Stimulated activated naive B cell treated with anti-CD40 and anti-IgM and Interleukin-4, amounts not matched to agents 10 μg/mL and 1 μg/mL and 100 μg/mL, for 72 hours (primary cell): ENCODE measurements around the gene LIMD2.
A peak's percentile ranks its signal among the peaks of the same experiment; 100 is the strongest.

Source experiments
- ATAC-seq, 2 donors: fragments of 150-1000 bp; cut with Tn5 transposase; replicated peaks; 2 replicates each; pipeline ENCODE4 v1.10.0; 2021; ENCODE audit warnings: moderate library complexity in 1 of 2
- DNase-seq: peaks from one replicate; pipeline ENCODE4 v3.0.0; 2021
- H3K27ac Mint-ChIP-seq: one replicate; pipeline ENCODE4 v1.8.0; 2022; ENCODE audit warnings: mild to moderate bottlenecking, mixed read lengths
- H3K27me3 Mint-ChIP-seq, 2 donors: one replicate each; pipeline ENCODE4 v1.8.0; 2022; ENCODE audit warnings: mixed read lengths in 2 of 2
- H3K36me3 Mint-ChIP-seq, 2 donors: one replicate each; pipeline ENCODE4 v1.8.0; 2022; ENCODE audit warnings: mixed read lengths in 2 of 2, mild to moderate bottlenecking in 1 of 2
- H3K4me1 Mint-ChIP-seq, 2 donors: one replicate each; pipeline ENCODE4 v1.8.0; 2022; ENCODE audit warnings: mixed read lengths in 2 of 2, mild to moderate bottlenecking in 1 of 2
- H3K4me3 Mint-ChIP-seq, 2 donors: one replicate each; pipeline ENCODE4 v1.8.0; 2022; ENCODE audit warnings: mild to moderate bottlenecking in 2 of 2, mixed read lengths in 2 of 2, moderate library complexity in 1 of 2
- H3K9me3 Mint-ChIP-seq, 2 donors: one replicate each; pipeline ENCODE4 v1.8.0; 2022; ENCODE audit warnings: mixed read lengths in 2 of 2, mild to moderate bottlenecking in 1 of 2

Gene LIMD2

GRCh38 chr17:63696381-63696961 is 3.5 kb downstream of the LIMD2 start:
- peak; percentile 46 for DNase-seq
- no peaks in the 10 kb centered on the region for H3K9me3 Mint-ChIP-seq
- peak in 1 of 2 donors; percentile 2 for ATAC-seq
- peak overlapping the region; percentile 97 for H3K27ac Mint-ChIP-seq
- H3K4me3 Mint-ChIP-seq = peak overlapping the region; percentile 95
- peaks cover 38 to 64% of the 10 kb centered on the region in 2 donors for H3K4me1 Mint-ChIP-seq
- H3K36me3 Mint-ChIP-seq = peaks cover 46 to 65% of the 10 kb centered on the region in 2 donors
- no peaks in the 10 kb centered on the region for H3K27me3 Mint-ChIP-seq

DNA sequence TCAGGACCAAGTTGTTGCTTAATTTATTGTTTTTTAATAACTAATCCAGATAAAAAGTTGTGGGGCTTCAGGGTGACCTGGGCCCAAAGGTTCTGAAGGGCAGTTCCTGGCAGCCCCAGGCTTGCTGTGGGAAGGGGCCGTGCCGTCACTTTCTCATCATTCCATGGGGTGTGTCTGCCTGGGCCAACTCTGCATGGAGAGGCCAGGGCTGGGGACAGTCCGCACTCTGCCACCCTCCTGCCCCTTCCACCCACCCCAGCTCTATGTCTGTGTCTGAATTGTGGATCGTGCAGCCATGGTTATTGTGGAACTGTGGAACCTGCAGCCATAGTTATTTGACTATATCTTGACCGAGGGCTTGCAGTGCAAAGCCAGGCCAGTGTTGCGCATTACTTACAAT is 4.0 kb downstream of the LIMD2 start:
- Mint-ChIP-seq H3K4me1 (peaks cover 34 to 61% of the 10 kb centered on the region in 2 donors), H3K27me3 (no peaks in the 10 kb centered on the region), H3K9me3 (no peaks in the 10 kb centered on the region), H3K27ac (peak overlapping the region; percentile 97), H3K36me3 (peaks cover 46 to 63% of the 10 kb centered on the region in 2 donors), H3K4me3 (peak overlapping the region; percentile 95)
- no peak for DNase-seq
- no peak for ATAC-seq

- ATAC-seq (no peak), DNase-seq (no peak)
- Mint-ChIP-seq H3K27ac (peak overlapping the region; percentile 97), H3K27me3 (no peaks in the 10 kb centered on the region), H3K4me1 (peaks cover 34 to 62% of the 10 kb centered on the region in 2 donors), H3K9me3 (no peaks in the 10 kb centered on the region), H3K36me3 (peaks cover 47 to 69% of the 10 kb centered on the region in 2 donors), H3K4me3 (peak overlapping the region; percentile 57 to 66)
Observed at GRCh38 chr17:63694950-63695773, 4.8 kb downstream of the LIMD2 start.

DNA sequence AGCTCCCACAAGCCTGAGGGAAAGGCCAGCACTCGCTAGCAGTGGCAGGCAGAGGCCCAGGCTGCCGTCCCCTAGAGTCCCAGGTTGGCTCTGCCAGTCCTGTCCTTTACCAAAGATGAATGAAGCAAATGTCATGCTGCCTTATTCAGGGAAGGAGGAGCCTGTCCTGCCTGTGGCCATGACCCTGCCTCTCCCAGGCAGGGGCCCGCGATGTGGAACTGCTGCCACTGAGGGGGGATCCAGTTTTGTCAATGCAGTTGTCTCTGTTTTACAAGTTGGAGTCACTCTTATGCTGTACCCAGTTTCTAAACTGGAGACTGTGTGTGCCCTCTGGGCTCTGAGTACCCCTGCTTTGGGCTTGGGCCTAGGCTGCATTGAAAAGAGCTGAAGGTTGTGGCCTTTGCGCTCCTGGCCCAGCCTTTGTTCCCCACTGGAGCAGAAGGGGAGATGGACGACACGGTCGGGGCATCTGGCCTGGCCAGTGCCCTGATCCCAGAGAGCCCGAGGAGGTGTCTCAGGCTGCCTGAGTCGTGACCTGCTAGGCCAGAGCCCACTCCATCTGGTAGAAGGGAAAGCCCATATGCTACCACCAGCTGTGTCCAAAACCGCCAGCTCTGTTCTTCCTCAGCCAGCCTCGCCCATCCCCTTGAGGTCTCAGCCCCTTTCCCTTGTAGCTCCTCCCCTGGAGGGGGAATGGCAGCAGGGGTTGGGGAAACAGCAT is 5.5 kb downstream of the LIMD2 start:
- DNase-seq (no peak), ATAC-seq (no peak)
- H3K27ac Mint-ChIP-seq = peak overlapping the region; percentile 97
- peaks cover 34 to 62% of the 10 kb centered on the region in 2 donors for H3K4me1 Mint-ChIP-seq
- no peaks in the 10 kb centered on the region for H3K27me3 Mint-ChIP-seq
- H3K36me3 Mint-ChIP-seq = peaks cover 48 to 75% of the 10 kb centered on the region in 2 donors
- H3K9me3 Mint-ChIP-seq = no peaks in the 10 kb centered on the region
- H3K4me3 Mint-ChIP-seq = no peak overlapping the region

GRCh38 chr17:63693411-63694113 is 6.4 kb downstream of the LIMD2 start:
- Mint-ChIP-seq H3K4me3 (no peak overlapping the region), H3K36me3 (peaks cover 48 to 82% of the 10 kb centered on the region in 2 donors), H3K27ac (peak overlapping the region; percentile 97), H3K27me3 (no peaks in the 10 kb centered on the region), H3K4me1 (peaks cover 34 to 62% of the 10 kb centered on the region in 2 donors), H3K9me3 (no peaks in the 10 kb centered on the region)
- no peak for DNase-seq
- no peak for ATAC-seq

DNA sequence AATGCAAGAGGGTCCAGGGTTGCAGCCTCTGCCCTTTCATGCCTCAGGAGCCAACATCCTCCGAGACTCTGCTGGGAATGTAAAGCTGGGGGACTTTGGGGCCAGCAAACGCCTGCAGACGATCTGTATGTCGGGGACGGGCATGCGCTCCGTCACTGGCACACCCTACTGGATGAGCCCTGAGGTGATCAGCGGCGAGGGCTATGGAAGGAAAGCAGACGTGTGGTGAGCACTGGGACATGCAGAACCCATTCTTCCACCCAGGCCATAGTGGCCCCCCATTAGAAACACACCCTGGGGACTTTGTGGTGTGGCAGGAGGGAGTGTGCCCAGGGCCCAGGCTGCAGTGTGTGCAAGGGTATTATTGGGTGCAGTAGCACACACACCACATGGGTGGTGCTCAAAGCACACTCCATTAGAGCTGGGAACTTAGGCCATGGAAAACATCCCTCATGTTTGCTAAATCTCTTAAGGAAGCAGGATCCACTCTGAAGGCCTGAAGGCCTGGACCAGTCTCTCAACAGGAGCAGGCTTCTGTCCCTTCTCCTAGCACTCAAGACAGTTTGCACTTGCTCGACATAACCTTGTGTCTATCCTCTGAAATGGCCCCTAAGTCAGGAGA is 7.6 kb downstream of the LIMD2 start:
- H3K36me3 Mint-ChIP-seq = peaks cover 39 to 76% of the 10 kb centered on the region in 2 donors
- DNase-seq (no peak), ATAC-seq (no peak)
- no peaks in the 10 kb centered on the region for H3K27me3 Mint-ChIP-seq
- no peak overlapping the region for H3K4me3 Mint-ChIP-seq
- H3K27ac Mint-ChIP-seq = no peak overlapping the region
- peaks cover 31 to 53% of the 10 kb centered on the region in 2 donors for H3K4me1 Mint-ChIP-seq
- no peaks in the 10 kb centered on the region for H3K9me3 Mint-ChIP-seq

- DNase-seq (no peak), ATAC-seq (no peak)
- H3K9me3 Mint-ChIP-seq = no peaks in the 10 kb centered on the region
- H3K27ac Mint-ChIP-seq = no peak overlapping the region
- H3K4me3 Mint-ChIP-seq = no peak overlapping the region
- H3K36me3 Mint-ChIP-seq = peaks cover 26 to 59% of the 10 kb centered on the region in 2 donors
- peaks cover 17 to 33% of the 10 kb centered on the region in 2 donors for H3K4me1 Mint-ChIP-seq
- no peaks in the 10 kb centered on the region for H3K27me3 Mint-ChIP-seq
Observed at GRCh38 chr17:63689479-63689878, 10.4 kb downstream of the LIMD2 start.

GRCh38 chr17:63688396-63689020 is 11.4 kb downstream of the LIMD2 start:
- Mint-ChIP-seq H3K27me3 (no peaks in the 10 kb centered on the region), H3K4me1 (peaks cover 12 to 23% of the 10 kb centered on the region in 2 donors), H3K9me3 (no peaks in the 10 kb centered on the region), H3K27ac (peak overlapping the region; percentile 38), H3K4me3 (no peak overlapping the region), H3K36me3 (peaks cover 22 to 53% of the 10 kb centered on the region in 2 donors)
- ATAC-seq (peak; percentile 48 to 52), DNase-seq (no peak)

- Mint-ChIP-seq H3K27ac (peak overlapping the region; percentile 73), H3K36me3 (peaks cover 21 to 65% of the 10 kb centered on the region in 2 donors), H3K9me3 (no peaks in the 10 kb centered on the region), H3K4me3 (peak overlapping the region in 1 of 2 donors; percentile 42), H3K4me1 (peaks cover 15 to 21% of the 10 kb centered on the region in 2 donors), H3K27me3 (no peaks in the 10 kb centered on the region)
- peak; percentile 74 to 87 for ATAC-seq
- DNase-seq = no peak
Observed at GRCh38 chr17:63686138-63686685, 13.7 kb downstream of the LIMD2 start.

DNA sequence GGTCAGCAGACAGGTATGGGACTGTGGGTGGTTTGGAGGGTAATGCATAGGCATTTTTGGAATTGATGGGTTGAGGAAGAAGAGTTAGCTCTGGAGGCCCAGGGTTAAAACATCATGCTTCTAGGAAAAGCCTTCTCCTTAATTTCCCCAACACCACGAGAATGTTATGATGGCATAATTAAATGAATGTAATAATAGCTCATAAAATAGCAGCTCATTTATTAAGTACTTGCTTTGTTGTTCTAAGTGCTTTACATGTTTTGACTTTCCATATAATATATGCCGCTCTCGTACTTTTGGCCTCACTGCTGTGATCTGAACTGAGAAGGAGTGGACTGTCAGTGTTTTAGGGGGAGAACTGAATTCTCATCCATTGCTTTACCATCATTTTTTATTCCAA is 14.3 kb downstream of the LIMD2 start:
- peaks cover 19 to 65% of the 10 kb centered on the region in 2 donors for H3K36me3 Mint-ChIP-seq
- H3K27me3 Mint-ChIP-seq = no peaks in the 10 kb centered on the region
- no peak for DNase-seq
- no peak overlapping the region for H3K4me3 Mint-ChIP-seq
- no peaks in the 10 kb centered on the region for H3K9me3 Mint-ChIP-seq
- H3K27ac Mint-ChIP-seq = no peak overlapping the region
- H3K4me1 Mint-ChIP-seq = peaks cover 14 to 15% of the 10 kb centered on the region in 2 donors
- no peak for ATAC-seq

GRCh38 chr17:63685041-63685440 is 14.9 kb downstream of the LIMD2 start:
- H3K4me1 Mint-ChIP-seq = peaks cover 14 to 16% of the 10 kb centered on the region in 2 donors
- H3K27me3 Mint-ChIP-seq = no peaks in the 10 kb centered on the region
- H3K4me3 Mint-ChIP-seq = no peak overlapping the region
- no peaks in the 10 kb centered on the region for H3K9me3 Mint-ChIP-seq
- peaks cover 22 to 63% of the 10 kb centered on the region in 2 donors for H3K36me3 Mint-ChIP-seq
- DNase-seq = no peak
- no peak overlapping the region for H3K27ac Mint-ChIP-seq
- ATAC-seq = no peak

DNA sequence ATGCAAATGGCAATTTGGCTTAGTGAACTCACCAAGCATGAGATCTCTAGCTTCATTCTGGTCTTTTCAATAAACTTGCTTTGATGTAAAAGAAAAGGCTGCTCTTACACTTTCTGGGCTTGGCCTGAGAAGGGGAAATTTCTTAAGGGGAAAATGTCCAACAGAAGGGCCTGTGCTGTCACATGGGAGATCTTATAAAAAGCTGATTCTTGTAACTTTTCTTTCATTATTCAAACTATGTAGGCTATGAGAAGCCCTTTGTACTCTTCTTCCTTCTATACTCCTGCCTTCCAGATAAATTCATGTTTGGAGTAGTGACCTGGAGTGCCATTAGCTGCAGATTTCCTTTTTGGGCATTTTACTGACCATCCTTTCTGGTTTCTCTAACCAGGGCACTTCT is 16.9 kb downstream of the LIMD2 start:
- H3K27ac Mint-ChIP-seq = peak overlapping the region; percentile 67
- ATAC-seq = no peak
- H3K4me3 Mint-ChIP-seq = no peak overlapping the region
- H3K36me3 Mint-ChIP-seq = peaks cover 24 to 49% of the 10 kb centered on the region in 2 donors
- no peaks in the 10 kb centered on the region for H3K9me3 Mint-ChIP-seq
- peaks cover 14 to 18% of the 10 kb centered on the region in 2 donors for H3K4me1 Mint-ChIP-seq
- no peaks in the 10 kb centered on the region for H3K27me3 Mint-ChIP-seq
- no peak for DNase-seq

GRCh38 chr17:63682441-63682840 is 17.5 kb downstream of the LIMD2 start:
- peak; percentile 24 to 58 for ATAC-seq
- H3K9me3 Mint-ChIP-seq = no peaks in the 10 kb centered on the region
- peak overlapping the region; percentile 22 for H3K27ac Mint-ChIP-seq
- H3K4me3 Mint-ChIP-seq = no peak overlapping the region
- no peak for DNase-seq
- peaks cover 23 to 52% of the 10 kb centered on the region in 2 donors for H3K36me3 Mint-ChIP-seq
- no peaks in the 10 kb centered on the region for H3K27me3 Mint-ChIP-seq
- H3K4me1 Mint-ChIP-seq = peaks cover 14 to 17% of the 10 kb centered on the region in 2 donors
